Stimulated activated CD4-positive, alpha-beta T cell treated with anti-CD3 and anti-CD28 coated beads, Interleukin-15, amount 100 ng/mL, for 48 hours (primary cell): Measurements from ENCODE around the gene SLCO2A1.

Experiments
- DNase-seq, 2 donors: peaks; one replicate each; pipeline ENCODE4 v3.0.0-alpha.2; 2020; ENCODE audit warnings: low read depth in 2 of 2

The SLCO2A1 gene

GRCh38 chr3:133899311-133899710 lies 130.4 kb downstream of the SLCO2A1 start:
- no peak for DNase-seq

- no peak for DNase-seq
Measured at GRCh38 chr3:133897547-133897946, 132.2 kb downstream of the SLCO2A1 start.

- DNase-seq: no peak
Measured at GRCh38 chr3:133896002-133896761, 133.5 kb downstream of the SLCO2A1 start.

GRCh38 chr3:133895208-133896001 lies 134.3 kb downstream of the SLCO2A1 start, which contains the start of gene RAB6B:
Gene RAB6B (minus strand): TSS chr3:133895882. CDS start chr3:133895466, 416 bp downstream.
- no peak for DNase-seq

GRCh38 chr3:133894353-133895207 lies 135.1 kb downstream of the SLCO2A1 start:
- no peak for DNase-seq

- DNase-seq: no peak
Measured at GRCh38 chr3:133893683-133894352, 135.9 kb downstream of the SLCO2A1 start.

- DNase-seq: no peak
Measured at GRCh38 chr3:133892541-133893231, 137.0 kb downstream of the SLCO2A1 start.

GRCh38 chr3:133891662-133892378 lies 137.9 kb downstream of the SLCO2A1 start:
- DNase-seq: no peak

GRCh38 chr3:133890972-133891644 lies 138.6 kb downstream of the SLCO2A1 start:
- DNase-seq: no peak

GRCh38 chr3:133890037-133890436 lies 139.7 kb downstream of the SLCO2A1 start:
- DNase-seq: no peak

GRCh38 chr3:133888726-133889340 lies 140.9 kb downstream of the SLCO2A1 start:
- DNase-seq: no peak

- no peak for DNase-seq
Measured at GRCh38 chr3:133887803-133888703, 141.7 kb downstream of the SLCO2A1 start.

- no peak for DNase-seq
Measured at GRCh38 chr3:133887074-133887802, 142.5 kb downstream of the SLCO2A1 start.

GRCh38 chr3:133886031-133886722 lies 143.5 kb downstream of the SLCO2A1 start:
- no peak for DNase-seq

GRCh38 chr3:133884887-133885711 lies 144.6 kb downstream of the SLCO2A1 start:
- DNase-seq: no peak
